C4-2B (cell line): ENCODE data around the gene ZHX3.

ENCODE experiments used
- CTCF ChIP-seq: fragments of 450-650 bp; conservative IDR thresholded peaks from 2 replicates; pipeline ENCODE4 v1.5.1; 2017; ENCODE audit warnings: mild to moderate bottlenecking
- ZFX ChIP-seq: fragments of 450-650 bp; IDR thresholded peaks from 2 replicates; pipeline ENCODE4 v1.6.1; 2017

DNA sequence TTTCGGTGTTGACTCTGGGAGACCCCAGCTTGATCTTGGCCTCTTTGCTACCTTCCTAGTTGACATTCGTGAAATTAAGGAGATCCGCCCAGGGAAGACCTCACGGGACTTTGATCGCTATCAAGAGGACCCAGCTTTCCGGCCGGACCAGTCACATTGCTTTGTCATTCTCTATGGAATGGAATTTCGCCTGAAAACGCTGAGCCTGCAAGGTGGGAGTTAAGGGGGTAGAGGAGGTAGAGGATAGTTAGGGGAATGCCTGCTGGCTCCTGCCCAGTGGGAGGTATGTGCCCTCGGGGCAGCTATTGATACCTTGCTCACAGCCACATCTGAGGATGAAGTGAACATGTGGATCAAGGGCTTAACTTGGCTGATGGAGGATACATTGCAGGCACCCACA is 158.0 kb downstream of the ZHX3 start:
- TF ChIP-seq CTCF = no peak
- TF ChIP-seq ZFX = no peak
